Measurements from ENCODE around the gene POM121. TPM values are rescaled to one million over a fixed set of nuclear protein-coding genes. Genes with fewer than 3 reads are reported as not detected.
"Not testable (repeated sequence)": the region's sequence is repeated elsewhere in the genome, so short reads cannot be mapped to it uniquely, and the experiment has no call there.

The POM121 gene
- total RNA-seq, 1 experiment from 2014 or later, result 53.3 TPM

DNA sequence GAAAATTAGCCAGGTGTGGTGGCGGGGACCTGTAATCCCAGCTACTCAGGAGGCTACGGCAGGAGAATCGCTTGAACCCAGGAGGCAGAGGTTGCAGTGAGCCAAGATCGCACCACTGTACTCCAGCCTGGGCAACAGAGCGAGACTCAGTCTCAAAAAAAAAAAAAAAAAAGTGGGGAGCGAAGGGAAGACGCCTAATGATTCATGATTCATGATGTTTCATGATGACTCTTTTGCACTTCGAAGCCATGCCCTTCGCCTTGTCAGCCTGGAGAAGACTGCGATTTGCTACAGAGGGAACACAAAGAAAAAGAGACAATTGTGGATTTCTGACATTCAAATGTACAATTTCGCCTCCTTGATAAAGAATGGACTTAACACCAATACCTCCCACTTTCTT is 57.2 kb downstream of the POM121 start:
- H3K27me3 ChIP-seq (ENCODE audit: insufficient read depth, low read length); H4K20me1 ChIP-seq (ENCODE audit: insufficient read depth); H3K9me2 ChIP-seq (ENCODE audit: insufficient read depth); H3K9ac ChIP-seq (ENCODE audit: low read length); CTCF ChIA-PET; H3K9me3 ChIP-seq (ENCODE audit: control insufficient read depth in 1 of 2, insufficient read depth in 1 of 2, low read depth in 1 of 2, low read length in 2 of 2); BruUV-seq (replicated peaks); H2AFZ ChIP-seq (ENCODE audit: low read depth, low read length, poor library complexity, severe bottlenecking); POLR2A ChIA-PET; H3K36me3 ChIP-seq (ENCODE audit: control insufficient read depth in 1 of 2, insufficient read depth in 2 of 2, low read length in 2 of 2); H3K4me3 ChIP-seq (replicated peaks in 1 of 2; ENCODE audit: low read depth in 1 of 2, low read length in 2 of 2); H3K79me2 ChIP-seq (ENCODE audit: insufficient read depth, low read length); intact Hi-C loops (cut with micrococcal nuclease); H3K27ac ChIP-seq (ENCODE audit: low read depth, low read length); H3K4me1 ChIP-seq (ENCODE audit: control insufficient read depth in 1 of 2, insufficient read depth in 2 of 2, low read length in 2 of 2); RAD21 ChIA-PET (ENCODE audit: low non-redundant PET in 1 of 2, low total read pairs in 2 of 2, uncharacterized antibody in 2 of 2, unreplicated experiment in 2 of 2); H3K4me2 ChIP-seq (ENCODE audit: low read length); ATAC-seq; DNase-seq (ENCODE audit: low read depth, low spot score): not testable (repeated sequence)

DNA sequence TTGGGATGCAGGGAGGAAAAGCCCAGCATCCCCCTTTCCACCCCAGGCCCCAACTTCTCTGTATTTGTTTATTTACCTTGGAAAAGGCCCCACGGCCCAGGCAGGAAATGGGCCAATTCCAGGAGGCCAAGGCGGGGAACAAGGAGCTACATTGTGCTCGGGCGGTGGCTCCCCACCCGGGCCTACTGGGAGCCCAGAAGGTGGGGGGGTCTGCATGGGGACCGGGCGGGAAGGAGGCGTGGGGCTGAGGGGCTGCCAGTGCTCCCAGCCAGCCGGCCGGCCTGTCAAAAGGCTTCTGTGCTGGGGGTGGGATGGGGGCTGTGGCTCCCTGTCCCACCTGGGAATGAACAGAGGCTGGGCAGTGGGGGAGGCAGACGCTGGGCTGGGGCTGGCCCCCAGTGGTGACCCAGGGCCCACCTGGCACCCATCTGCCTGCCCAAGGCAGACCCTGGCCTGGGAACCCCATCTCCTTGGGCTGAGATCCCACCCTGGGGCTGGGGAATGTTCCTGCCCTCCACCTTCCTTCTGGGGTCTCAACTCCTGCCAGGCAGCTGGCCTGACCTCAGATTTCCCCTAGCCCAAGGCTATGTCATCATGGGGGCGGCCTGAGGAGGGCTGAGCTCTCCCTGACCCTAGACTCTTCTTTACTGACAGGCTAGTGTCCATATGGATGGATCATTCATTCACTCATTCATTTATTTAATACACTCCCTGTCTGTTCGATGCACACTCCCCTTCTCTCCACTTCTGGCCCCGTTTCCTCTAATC is 65.4 kb downstream of the POM121 start:
- H3K4me1 ChIP-seq (ENCODE audit: control insufficient read depth in 1 of 2, insufficient read depth in 2 of 2, low read length in 2 of 2); H3K36me3 ChIP-seq (ENCODE audit: control insufficient read depth in 1 of 2, insufficient read depth in 2 of 2, low read length in 2 of 2); POLR2A ChIA-PET; DNase-seq (ENCODE audit: low read depth, low spot score); H2AFZ ChIP-seq (ENCODE audit: low read depth, low read length, poor library complexity, severe bottlenecking); H3K9ac ChIP-seq (ENCODE audit: low read length); H3K4me2 ChIP-seq (ENCODE audit: low read length); H4K20me1 ChIP-seq (ENCODE audit: insufficient read depth); H3K27ac ChIP-seq (ENCODE audit: low read depth, low read length); H3K27me3 ChIP-seq (ENCODE audit: insufficient read depth, low read length); CTCF ChIA-PET; BruUV-seq (replicated peaks); H3K9me3 ChIP-seq (ENCODE audit: control insufficient read depth in 1 of 2, insufficient read depth in 1 of 2, low read depth in 1 of 2, low read length in 2 of 2); H3K79me2 ChIP-seq (ENCODE audit: insufficient read depth, low read length); intact Hi-C loops (cut with micrococcal nuclease); H3K9me2 ChIP-seq (ENCODE audit: insufficient read depth); H3K4me3 ChIP-seq (replicated peaks in 1 of 2; ENCODE audit: low read depth in 1 of 2, low read length in 2 of 2); RAD21 ChIA-PET (ENCODE audit: low non-redundant PET in 1 of 2, low total read pairs in 2 of 2, uncharacterized antibody in 2 of 2, unreplicated experiment in 2 of 2): not testable (repeated sequence)
- ATAC-seq, result peak; percentile 42

- CTCF ChIA-PET; H3K27ac ChIP-seq (ENCODE audit: low read depth, low read length); H2AFZ ChIP-seq (ENCODE audit: low read depth, low read length, poor library complexity, severe bottlenecking); H3K9me3 ChIP-seq (ENCODE audit: control insufficient read depth in 1 of 2, insufficient read depth in 1 of 2, low read depth in 1 of 2, low read length in 2 of 2); H4K20me1 ChIP-seq (ENCODE audit: insufficient read depth); H3K4me2 ChIP-seq (ENCODE audit: low read length); BruUV-seq (replicated peaks); H3K79me2 ChIP-seq (ENCODE audit: insufficient read depth, low read length); POLR2A ChIA-PET; H3K4me1 ChIP-seq (ENCODE audit: control insufficient read depth in 1 of 2, insufficient read depth in 2 of 2, low read length in 2 of 2); H3K36me3 ChIP-seq (ENCODE audit: control insufficient read depth in 1 of 2, insufficient read depth in 2 of 2, low read length in 2 of 2); H3K9me2 ChIP-seq (ENCODE audit: insufficient read depth); RAD21 ChIA-PET (ENCODE audit: low non-redundant PET in 1 of 2, low total read pairs in 2 of 2, uncharacterized antibody in 2 of 2, unreplicated experiment in 2 of 2); H3K9ac ChIP-seq (ENCODE audit: low read length); H3K27me3 ChIP-seq (ENCODE audit: insufficient read depth, low read length); ATAC-seq; intact Hi-C loops (cut with micrococcal nuclease); DNase-seq (ENCODE audit: low read depth, low spot score); H3K4me3 ChIP-seq (replicated peaks in 1 of 2; ENCODE audit: low read depth in 1 of 2, low read length in 2 of 2): not testable (repeated sequence)
These were observed 70.6 kb downstream of the POM121 start for GRCh38 chr7:72995484-72995883.

GRCh38 chr7:72997447-72997846 is 72.6 kb downstream of the POM121 start:
- H3K4me3 ChIP-seq (replicated peaks in 1 of 2; ENCODE audit: low read depth in 1 of 2, low read length in 2 of 2); RAD21 ChIA-PET (ENCODE audit: low non-redundant PET in 1 of 2, low total read pairs in 2 of 2, uncharacterized antibody in 2 of 2, unreplicated experiment in 2 of 2); H3K27ac ChIP-seq (ENCODE audit: low read depth, low read length); POLR2A ChIA-PET; H3K36me3 ChIP-seq (ENCODE audit: control insufficient read depth in 1 of 2, insufficient read depth in 2 of 2, low read length in 2 of 2); H3K4me1 ChIP-seq (ENCODE audit: control insufficient read depth in 1 of 2, insufficient read depth in 2 of 2, low read length in 2 of 2); H3K9me3 ChIP-seq (ENCODE audit: control insufficient read depth in 1 of 2, insufficient read depth in 1 of 2, low read depth in 1 of 2, low read length in 2 of 2); BruUV-seq (replicated peaks); DNase-seq (ENCODE audit: low read depth, low spot score); H3K4me2 ChIP-seq (ENCODE audit: low read length); H4K20me1 ChIP-seq (ENCODE audit: insufficient read depth); H3K9me2 ChIP-seq (ENCODE audit: insufficient read depth); CTCF ChIA-PET; intact Hi-C loops (cut with micrococcal nuclease); H3K9ac ChIP-seq (ENCODE audit: low read length); H3K79me2 ChIP-seq (ENCODE audit: insufficient read depth, low read length); H2AFZ ChIP-seq (ENCODE audit: low read depth, low read length, poor library complexity, severe bottlenecking); H3K27me3 ChIP-seq (ENCODE audit: insufficient read depth, low read length): not testable (repeated sequence)
- peak; percentile 49; the same call in 1 of the 2 replicates for ATAC-seq

Data from HCT116 (cell line).